NCI-H1048 (cell line): ENCODE data around the gene ZC3H6.
"Not testable (repeated sequence)": the region's sequence is repeated elsewhere in the genome, so short reads cannot be mapped to it uniquely, and the experiment has no call there.

ENCODE experiments used
- DNase-seq: peaks from one replicate; lab custom pipeline; 2025; lab: John Stamatoyannopoulos, UW

ZC3H6 gene

DNA sequence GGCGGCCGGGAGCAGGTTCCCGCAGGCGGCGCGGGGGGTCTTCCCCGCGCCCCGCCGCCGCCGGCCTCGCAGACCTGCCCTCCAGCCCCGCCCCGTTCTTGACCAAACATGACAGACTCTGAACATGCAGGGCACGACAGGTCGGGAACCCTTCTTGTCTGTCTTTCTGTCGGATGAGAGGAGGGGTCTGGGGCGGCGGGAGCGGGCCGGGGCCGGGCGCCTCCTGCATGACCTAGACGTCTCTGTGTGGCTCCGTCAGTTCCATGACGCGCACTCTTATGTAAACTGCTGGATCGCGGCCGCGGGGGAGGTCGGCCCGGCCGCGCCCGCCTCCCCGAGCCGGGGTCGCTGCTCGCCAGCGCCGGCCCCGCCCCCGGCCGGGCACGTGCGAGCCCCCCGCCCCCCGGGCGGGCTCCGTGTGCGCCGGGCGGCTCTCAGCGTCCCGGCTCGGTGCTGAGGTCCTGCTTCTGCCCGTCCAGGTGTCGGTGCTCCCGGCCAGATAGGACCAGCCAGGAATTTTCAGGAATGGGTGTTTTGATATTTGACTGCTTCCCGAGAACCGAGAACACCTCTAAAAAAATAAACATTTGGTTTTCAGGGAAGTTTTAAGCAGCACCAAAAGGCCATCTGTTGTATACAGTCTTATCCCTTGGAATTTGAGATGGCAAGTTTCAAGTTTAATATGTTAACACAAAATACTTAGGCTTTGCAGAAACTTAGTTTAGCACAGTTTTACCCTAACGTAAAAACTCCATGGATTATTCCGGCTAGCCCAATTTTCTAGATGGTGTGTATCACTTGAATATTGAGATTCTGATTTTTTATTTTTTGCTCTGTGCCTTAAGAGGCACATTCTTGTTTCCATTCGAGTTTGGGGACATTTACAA, 733 bp downstream of the ZC3H6 start:
- peak; percentile 58 for DNase-seq

DNA sequence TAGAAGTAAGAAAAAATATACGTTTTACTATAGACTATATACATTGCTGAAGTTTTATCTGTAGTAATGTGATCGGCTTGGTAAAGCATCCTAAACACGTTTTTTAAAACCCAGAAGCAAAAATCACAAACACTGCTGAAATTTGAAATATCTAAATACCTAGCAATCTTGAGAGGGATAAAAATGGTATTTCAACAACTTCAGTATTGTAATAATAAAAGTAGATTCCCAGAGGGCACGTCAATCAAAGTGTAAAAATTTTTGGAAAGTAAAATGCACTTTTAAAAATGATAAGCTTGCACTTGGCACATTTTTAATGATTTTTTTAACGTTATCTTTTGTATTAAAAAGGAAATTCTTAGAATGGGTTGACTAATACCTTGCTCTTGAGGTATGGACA, 1.6 kb downstream of the ZC3H6 start:
- DNase-seq = no peak

DNA sequence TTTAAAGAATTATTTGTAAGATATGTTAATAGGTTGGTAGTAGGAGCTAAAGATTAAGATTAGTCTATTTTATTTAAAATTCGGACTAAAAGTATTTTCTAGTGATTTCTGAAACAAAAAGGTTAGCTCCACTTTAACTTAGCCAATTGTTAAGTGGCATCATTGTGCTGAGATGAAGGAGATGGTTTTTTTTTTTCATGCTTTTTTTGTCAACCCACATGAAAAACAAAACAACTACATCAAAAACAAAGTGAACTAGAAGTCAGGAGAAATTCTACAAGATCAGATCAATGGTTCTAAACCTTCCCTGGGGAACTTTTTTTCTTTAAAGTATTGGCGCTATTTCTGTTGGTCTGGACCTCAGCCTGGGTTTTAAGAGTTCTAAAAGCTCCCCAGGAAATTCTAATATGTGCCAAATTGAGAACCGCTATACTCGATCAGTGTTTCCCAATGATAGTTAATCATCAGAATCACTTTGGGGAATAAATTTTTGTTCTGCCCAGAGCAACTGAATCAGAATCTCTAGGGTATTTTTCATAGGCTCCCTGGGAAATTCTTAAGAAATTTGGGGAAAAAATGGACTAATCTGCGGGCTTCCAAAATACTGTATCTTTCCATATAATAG, 2.3 kb downstream of the ZC3H6 start:
- no peak for DNase-seq

DNA sequence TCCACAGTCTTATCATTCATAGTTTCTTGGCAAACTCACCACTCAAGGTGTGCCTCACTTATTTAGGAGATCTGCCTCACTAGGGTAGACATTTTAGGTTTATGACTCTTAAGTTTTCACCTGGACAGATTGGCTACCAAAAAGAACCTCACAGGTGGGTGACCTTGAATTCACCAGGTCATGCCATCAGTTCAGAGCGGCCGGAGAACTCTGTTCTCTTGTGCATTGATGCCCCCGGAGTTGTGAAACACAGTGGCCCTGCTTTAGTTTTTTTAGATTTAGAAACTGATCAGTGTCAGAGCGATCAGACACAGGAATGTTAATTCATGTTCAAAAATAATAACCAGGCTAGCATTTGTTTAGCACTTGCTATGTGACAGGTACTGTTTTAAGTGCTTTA, 6.7 kb downstream of the ZC3H6 start:
- not testable (repeated sequence) for DNase-seq

DNA sequence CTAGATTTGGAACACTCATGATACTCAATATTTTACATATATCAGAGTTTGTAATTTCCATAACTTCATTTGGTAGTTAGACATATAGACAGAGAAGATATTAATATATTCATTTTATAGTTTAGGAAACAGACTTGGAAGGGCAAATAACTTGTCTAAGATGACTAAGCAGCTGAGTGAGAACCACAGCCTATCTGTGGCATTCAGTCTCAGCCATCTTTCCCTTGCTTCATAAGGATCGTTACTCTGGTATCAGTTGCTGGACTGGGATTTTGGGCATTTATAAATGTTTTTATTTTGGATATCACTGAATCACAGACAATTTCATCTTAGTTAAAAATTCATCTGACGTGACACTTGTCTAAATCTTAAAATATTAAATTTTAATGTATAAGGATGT, 8.1 kb downstream of the ZC3H6 start:
- not testable (repeated sequence) for DNase-seq

DNA sequence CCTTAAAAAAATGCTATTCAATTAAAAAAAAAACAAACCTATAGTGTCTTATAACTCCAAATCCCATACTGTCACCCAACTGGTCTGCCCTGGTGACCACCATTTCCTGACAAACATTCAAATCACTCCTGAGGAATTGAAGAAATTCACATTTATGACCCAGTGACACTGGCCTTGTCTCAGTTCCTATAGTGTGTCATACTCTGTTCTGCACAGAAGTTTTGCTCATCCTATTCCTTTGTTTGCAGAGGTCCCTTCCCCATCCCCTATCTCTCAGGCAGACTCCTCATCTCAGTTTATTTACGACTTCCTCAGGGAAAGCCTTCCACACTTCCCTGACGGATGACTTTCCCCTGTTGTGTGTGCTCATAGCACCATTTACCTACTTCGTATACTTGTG, 14.7 kb downstream of the ZC3H6 start:
- DNase-seq = no peak

DNA sequence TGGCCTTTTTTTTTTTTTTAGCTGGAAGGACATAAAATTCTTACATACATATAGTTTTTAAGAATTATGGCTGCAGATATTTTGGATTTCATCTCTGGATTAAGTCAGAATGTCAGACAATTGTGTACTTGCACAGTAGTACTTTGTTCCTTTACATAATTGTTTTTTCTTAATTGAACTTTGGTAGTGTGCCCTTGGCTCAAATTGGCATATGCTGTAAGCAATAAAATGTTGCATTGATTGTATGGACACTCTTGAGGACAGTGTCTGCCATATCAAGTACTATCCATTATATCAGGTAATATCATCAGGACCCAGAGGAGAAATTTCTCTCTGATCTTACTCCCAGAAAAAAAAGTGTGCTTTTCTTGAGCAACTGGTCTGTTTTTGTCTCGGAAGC, 15.3 kb downstream of the ZC3H6 start:
- DNase-seq = no peak

DNA sequence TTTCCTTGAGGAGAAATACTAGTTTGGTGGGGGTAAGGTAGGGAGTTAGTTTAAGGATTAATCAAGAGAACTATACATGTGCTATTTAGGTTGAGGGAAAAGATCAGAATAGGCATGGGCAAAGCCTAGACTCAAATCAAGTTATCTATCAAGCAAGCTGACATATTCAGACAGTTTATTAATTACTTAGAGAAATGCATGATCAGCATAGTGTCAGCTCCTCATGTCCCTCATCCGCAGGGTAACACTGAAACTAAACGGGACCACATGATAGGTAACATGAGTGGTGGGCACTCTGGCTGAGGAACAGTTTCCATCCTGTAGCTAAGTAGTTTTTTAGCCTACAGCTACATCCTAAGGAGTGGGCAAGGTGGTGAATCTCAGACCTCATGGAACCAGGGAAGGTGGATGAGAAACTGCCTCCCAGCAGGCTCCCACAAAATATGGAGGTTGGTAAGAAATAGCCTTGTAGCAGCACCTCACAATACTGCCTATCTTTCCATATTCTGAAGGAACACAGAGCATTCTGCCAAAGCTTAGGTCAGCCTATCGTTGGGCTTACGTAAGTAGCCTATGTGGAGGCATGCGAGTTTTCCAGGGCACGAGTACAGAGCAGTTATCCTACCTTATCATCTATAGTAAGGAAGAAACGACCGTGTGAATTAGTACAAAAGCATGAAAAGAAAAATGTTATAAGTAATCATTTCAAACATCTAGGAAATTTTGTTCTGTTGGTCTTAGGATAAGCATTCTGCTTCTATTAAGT, 18.4 kb downstream of the ZC3H6 start:
- DNase-seq = no peak

DNA sequence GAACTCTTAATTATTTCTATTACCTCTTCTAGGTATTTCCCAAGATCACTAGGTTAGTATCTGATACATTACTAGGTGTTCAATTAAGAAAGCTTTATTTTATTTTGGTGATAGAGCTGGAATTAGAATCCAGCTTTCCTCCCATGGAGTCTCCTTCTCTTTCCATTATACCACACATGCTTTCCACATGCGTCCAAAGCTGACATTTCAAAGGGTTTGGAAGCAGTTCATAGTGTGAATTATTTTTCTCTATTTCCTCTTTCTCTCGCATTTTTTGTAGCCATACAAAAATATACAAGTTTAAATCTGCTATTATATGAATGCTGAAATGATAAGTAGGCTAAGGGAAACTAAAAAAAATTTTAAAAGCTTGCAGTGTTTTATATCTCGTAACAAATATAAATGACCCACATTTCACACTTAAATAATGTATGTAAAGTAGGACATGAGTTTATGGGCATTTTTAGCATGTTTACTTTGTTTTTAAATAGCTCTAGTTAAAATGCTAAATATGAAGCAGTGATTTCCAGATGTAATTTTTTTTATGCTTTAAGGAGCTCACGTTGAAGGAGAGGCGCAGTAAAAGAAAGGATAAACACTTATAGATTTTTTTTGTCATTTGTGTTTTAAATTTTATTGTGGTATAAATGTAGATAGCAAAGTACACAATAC, 20.1 kb downstream of the ZC3H6 start:
- DNase-seq = no peak

DNA sequence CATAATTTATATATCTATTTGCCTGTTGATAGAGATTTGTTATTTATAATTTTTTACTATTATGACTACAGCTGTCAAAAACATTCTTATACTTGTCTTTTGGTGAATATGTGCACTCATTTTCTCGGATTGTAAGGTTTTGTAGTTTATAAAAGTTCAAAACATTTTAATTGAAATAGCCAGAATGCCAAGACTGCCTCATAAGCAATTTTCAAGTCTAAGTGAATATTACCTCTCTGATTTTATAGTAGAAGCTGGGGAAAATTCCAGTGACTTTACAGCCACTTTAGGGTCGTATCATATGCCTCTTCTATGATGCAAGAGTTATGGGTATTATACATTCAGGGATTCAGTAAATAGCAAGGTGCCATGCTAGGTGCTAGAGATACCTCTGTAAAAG, 21.0 kb downstream of the ZC3H6 start:
- no peak for DNase-seq

DNA sequence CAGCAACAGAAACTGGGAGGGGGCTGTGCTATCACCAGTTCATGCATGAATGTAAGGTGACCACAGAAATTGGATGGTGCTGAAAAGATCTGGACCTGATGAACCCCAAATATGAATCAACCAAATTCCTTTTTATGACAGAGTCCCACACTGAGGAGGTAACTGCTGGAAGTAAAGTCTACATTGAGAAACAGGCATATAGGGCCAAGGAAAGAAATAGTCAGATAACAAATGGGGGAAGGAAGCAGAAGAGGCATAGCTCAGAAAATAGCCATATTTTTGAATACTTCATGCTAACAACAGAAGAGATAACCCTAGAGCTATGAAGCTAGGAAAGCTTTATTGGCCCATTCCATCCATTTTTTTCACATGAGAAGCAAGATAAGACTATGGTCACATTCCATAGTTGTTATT, 25.8 kb downstream of the ZC3H6 start:
- DNase-seq = no peak

DNA sequence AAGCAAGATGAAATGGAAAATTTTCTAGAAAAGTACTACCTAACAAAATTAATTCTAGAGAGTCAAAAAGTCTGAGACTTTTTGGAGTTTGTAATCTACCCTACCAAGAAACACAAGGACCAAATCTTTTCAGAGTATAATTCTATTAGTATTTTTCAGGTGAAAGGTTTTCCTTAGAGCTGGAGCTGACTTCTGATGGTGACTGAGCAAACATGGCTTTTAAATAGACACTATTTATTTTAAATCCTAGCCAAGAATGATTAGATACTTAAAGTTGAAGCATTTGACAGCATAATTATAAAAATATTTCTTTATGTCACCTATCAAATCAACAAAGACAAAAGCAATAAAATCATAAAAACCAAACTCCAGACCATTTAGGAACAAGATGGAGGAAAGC, 26.6 kb downstream of the ZC3H6 start:
- no peak for DNase-seq

DNA sequence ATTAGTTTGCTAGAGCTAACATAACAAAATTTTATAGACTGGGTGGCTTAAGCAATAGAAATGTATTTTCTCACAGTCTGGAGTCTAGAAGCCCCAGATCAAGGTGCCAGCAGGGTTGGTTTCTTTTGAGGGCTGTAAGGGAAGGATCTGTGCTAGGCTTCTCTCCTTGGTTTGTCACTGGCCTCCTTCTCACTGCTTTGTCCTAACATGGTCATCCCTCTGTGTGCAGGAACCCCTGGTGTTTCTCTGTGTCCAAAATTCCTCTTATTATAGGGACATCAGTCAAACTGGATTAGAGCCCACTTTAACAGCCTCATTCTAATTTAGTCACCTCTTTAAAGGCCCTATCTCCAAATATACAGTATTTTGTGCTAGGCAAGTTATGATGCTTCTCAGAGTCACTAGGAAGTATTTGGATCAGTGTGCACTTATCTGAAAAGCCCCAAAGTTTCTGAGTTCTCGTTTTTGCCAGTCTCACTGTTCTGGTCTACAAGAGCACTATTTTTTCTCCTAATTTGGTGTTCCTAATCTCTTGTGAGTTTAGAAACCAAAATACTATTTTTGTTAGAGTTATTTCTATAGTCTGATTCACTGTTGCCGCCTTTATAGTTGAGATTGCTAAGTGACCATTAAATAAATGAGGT, 29.0 kb downstream of the ZC3H6 start:
- no peak for DNase-seq

DNA sequence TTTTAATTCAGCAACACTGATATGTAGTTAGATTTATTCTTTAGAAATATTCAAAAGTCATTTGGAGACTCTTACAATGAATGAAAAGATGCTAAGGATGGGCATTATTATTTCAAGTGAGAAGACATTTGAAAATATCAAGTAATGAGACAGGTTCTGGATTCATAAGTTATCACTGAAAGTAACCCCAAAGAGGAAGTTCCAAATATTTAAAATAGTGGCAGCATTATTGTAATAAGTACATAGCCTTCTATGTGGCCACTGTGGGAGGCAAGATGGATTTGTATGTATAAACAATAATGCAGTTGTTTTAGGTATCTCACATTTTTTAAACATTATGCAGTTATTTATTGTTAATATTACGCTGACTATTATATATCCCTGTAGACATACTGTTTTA, 29.7 kb downstream of the ZC3H6 start:
- no peak for DNase-seq

DNA sequence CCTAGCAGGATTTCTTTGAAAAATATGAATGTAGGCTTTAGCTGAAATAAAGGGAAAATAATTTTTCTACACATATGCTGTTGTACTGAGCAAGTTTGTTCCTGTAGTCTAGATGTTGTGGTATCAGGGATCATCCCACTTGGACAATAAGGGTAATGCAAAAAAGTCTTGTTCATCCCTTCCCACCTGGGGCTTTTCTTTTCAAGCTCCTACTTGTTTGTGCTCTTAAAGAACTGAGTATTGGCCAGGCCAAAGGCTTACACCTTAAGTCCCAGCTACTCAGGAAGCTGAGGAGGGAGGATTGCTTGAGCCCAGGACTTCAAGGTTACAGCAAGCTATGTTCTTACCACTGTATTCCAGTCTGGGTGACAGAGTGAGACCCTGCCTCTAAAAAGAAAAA, 35.5 kb downstream of the ZC3H6 start:
- no peak for DNase-seq

DNA sequence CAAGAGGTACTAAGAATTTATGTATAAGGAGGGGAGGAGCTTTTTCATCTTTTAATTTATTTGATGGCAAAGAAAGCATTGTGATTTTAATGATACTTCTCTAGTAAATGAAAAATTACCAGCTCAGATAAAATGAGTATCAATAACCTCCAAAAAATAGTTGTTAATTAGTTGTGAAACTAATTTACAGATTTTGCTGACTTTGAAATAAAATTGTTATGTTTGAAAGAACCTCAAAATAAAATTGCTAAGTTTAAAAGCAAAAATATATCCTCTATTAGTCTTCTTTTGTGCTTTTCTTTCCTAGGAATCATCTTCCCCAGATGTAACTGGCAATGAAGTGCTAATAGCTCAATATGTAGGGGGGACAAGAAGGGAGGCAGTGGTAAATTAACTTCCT, 36.5 kb downstream of the ZC3H6 start:
- DNase-seq = no peak

DNA sequence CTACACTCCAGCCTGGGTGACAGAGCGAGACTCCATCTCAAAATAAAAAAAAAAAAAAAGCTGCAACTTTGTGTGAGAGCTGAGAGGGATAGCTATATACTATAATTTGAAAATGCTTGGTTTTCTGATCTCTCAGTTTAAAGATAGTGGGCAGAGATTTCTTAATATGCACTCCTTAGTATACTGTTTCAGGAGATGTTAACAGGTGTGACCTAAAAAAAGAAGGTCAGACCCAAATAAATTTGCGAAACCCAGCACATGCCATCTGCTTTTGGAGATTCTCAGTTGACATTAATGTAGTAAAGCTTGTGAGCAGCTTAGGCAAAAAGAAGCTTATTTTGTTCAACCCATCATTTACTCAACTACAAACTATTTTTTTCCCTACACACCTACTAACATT, 37.4 kb downstream of the ZC3H6 start:
- DNase-seq = no peak

DNA sequence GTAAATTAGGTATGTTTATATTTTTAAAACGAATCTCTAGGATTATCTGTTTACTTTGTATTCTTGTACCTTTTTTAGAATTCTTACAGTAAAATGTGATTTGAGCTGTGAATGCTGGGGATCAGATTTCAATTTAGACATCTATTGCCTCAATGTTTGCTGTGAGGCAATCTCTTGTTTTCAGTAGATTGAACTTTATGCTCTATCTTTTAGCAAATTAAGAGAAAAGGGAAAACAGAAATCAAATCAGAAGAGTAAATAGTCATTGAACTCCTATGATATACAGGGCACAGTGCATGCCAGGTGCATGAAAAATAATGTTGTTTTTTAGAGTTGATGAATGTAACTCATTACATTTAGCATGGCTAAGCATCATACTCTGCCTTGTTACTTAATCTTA, 39.5 kb downstream of the ZC3H6 start:
- DNase-seq = no peak

DNA sequence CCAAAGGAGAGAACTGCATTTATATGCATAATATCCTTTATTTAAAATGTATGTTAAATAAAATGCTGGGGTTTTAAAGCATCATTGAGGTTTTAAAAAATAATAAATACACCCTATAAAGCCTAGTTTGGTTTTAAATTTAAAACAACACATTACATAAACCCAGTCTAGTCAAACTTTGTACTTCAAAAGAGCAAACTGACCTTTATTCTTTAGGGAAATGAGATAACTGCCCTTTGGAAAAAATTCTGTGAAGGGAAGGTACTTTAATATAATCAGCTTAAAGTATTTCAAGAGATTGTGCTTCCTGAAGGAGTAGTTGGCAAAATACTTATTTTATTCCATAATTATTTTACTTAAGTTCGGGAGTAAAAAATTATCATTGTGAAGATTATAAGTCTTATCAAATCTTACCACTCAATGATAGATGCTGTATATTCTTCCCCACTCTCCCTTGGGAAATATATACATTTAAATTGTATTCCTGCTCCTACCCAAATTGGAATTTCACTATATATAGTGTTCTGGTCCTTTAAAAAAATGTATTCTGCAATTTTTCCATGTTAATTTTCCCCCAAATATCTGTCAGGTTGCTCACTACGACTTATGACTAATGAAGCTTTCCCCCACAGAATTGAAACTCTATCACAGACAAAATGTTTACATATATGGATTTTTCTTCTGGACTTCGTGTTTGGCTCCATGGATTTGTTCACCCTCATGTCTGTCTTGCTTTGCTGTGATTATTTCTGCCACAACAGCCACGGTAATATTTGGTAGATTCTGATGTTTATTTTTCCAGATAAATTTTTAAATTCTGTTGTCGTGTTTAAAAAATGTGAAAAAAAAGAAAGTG, 42.1 kb downstream of the ZC3H6 start:
- no peak for DNase-seq

DNA sequence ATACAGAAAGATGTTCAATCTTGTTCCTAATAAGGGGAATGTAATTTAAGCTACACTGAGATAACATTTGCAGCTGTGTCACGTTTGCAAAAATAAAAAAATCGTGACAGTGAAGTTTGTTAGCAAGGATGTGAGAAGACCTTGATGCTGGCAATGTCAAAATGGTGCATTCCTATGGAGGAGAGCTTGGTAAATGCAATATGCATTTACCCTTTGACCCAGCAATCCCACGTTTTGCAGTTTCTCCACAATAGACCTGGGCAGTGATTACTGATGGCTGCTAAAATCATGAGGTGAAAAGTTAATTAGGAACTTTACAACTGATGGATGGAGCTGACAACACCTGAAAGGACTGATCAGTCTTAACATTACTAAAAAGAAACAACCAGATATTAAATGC, 43.1 kb downstream of the ZC3H6 start:
- no peak for DNase-seq
